ENCODE data around the gene CBLB.

- TF ChIP-seq POLR2AphosphoS5 (IDR thresholded peaks at IDR 0.05; ENCODE audit: low read depth, low read length) (no peak), FOXP2 (optimal IDR thresholded peaks at IDR 0.05; ENCODE audit: borderline replicate concordance, extremely low read depth, extremely low read length, insufficient read depth) (no peak), TAF1 (IDR thresholded peaks at IDR 0.05; ENCODE audit: borderline replicate concordance, insufficient read depth, low read length) (no peak), REST (IDR thresholded peaks at IDR 0.05; ENCODE audit: insufficient read depth in 1 of 2, low read depth in 2 of 2, low read length in 2 of 2) (no peak), SIN3A (IDR thresholded peaks at IDR 0.05; ENCODE audit: borderline replicate concordance, insufficient read depth, low read length) (no peak)
These were observed 154.4 kb downstream of the CBLB start for GRCh38 chr3:105714453-105714852.
